Kidney capillary endothelial cell (primary cell): ENCODE measurements around the gene COL18A1.
"Not testable (repeated sequence)": the region's sequence is repeated elsewhere in the genome, so short reads cannot be mapped to it uniquely, and the experiment has no call there.

ENCODE experiments used
- DNase-seq: peaks from one replicate; pipeline ENCODE4 v3.0.0-alpha.2; 2018; ENCODE audit warnings: low spot score

COL18A1 gene

DNA sequence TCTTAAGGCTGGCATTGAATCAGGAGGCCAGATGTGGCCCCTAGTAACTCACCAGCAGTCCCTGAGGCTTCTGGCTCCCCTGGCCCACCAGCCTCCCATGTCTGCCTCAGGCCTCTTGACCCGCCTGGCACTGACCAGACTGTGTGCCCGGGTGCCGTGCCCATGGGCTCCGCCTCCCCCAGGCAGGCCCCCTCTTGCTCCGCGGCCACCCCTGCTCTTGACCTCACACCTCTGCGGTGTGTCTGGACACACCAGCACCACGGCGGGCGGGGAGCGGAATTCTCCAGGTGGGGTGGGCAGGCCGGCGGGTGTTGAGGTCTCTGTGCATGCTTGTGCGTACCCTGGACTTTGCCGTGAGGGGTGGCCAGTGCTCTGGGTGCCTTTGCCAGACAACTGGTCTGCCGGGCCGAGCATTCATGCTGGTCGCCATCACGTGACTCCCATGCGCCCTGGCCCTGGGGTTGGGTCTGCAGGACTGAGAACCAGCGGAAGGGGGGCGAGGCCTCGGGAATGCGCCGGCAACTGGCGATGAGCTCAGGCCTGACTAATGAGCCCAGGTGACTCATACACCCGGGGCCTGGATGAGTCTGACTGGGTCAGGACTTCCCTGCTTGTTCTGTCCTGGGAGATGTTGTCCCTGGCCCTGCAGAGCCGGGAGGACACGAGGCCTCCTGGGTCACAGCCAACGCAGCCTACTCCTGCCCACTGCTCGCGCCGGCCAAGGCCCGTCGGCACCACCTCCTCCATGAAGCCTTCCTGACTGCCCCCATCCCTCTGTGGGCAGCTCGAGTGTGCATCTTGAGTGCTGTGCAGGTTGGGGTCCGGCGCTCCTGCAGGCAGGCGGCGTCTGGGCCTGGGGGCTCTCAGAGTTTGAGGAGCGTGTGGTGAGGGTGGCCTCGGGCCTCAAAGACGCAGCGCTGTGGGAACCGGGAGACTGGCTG is 22.6 kb downstream of the COL18A1 start:
- DNase-seq = peak; percentile 92

- DNase-seq = no peak
These were observed 23.6 kb downstream of the COL18A1 start for GRCh38 chr21:45428534-45428933.

DNA sequence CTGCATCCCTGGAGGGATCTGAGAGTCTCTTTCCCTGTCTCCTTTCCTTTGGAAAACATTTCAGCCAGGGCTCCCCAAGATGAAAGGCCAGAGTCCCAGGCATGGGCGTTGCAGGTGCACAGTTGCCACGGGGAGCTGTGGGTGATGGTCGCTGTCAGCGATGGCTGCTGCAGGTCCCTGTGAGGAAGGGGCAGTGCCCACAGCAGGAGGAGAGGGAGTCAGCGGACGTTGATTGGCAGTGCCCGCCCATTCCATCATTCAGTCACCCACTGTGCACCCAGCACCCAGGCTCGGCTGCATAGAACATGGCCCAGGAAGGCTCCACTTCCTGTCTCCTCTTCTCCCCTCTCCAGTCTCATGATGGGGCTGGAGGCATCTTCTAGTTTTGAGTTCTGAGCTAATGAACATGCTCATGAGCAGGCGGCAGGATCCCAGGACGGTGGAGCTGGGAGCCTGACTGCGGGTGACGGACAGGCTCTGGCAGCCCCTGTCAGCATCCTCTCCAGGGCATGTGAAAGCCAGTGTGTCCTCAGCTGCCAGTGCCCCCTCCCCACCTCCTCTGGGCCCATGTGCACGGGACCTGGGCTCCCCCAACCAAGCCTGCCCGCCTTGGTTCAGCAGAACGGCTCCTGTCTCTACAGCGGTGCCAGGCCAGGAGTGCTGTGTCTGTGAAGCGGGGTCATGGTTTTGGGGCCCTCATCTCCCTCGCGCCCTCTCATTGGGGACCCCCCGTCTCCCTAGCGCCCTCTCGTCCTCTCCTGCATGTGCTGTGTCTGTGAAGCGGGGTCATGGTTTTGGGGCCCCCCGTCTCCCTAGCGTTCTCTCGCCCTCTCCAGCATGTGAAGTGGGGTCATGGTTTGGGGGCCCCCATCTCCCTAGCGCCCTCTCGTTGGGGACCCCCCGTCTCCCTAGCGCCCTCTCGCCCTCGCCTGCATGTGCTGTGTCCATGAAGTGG is 24.5 kb downstream of the COL18A1 start:
- DNase-seq = no peak

DNA sequence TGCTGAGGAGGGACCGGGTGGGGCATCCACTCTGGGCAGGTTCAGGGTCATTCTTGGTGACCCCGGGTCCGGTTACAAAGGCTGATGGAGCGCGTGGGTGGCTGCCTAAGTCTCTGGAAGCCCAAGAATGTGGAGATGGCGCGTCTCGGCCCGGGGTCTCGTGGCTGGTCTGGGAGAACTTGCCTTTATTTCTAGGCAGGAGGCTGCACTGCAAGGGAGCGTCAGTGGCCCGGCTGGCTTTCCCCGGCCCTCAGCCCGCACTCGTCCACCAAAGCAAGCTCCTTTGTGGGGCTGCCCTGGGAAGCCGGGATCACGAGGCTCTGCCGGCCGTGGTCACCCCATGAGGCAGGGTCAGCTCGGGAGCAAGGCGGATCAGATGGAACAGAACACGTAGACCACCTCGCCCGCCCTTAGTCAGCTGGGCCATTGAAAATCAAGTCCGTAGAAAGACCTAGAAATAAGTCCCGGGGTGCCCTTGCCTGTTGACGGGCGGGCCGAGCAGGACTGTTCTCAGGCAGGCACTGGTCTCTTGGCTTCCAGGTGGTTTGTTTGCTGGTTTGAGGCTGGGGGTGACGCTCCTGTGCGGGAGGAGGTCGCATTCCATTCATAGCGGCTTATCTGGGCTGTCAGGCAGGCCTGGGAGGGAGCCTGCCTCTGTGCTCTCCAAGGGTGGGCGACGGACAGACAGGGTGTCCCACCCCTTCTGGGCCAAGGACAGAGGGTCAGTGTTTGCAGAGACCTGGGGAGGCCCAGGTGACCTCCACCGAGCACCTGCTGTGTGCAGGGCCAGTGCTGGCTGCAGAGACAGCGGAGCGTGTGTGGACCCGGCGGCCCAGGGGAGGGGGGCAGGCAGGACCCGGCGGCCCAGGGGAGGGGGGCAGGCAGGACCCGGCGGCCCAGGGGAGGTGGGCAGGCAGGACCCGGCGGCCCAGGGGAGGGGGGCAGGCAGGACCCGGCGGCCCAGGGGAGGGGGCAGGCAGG is 25.8 kb downstream of the COL18A1 start:
- no peak for DNase-seq

DNA sequence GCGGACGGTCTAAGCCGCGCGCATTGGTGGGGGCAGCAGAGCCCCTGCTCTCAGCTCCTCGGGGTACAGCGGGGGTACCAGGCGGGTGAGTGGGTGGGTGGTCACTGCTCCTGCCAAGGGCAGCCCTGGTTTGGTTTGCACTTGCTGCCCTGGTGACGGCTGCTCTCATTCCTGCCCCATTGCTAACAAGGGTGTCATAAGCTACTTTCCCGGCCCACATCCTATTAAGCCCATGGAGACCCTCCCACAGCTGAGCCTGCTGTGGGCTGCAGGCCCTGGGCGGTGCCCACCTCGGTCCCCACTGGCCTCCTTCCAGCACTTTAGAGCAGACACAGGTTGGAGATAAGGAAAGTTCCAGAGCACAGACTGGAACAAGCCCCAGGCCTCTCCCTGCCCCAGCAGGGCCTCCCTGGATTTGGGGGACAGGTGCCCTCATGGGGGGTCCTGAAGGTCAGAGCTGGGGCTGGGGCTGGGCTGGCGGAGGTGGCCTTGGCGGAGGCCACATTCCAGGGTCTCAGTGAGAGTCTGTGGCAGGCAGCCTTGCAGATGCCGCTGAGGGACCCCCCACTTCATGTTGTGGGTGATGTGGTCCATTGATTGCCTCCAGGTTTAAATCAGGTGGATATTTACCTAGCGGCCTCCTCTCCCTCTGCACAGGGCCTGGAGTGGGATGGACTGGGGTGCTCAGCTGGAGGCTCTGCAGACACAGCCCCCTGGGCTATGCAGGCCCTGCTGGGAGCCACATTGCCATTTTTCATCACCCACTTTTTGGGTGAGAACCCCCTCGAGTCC is 27.0 kb downstream of the COL18A1 start:
- DNase-seq = no peak

DNA sequence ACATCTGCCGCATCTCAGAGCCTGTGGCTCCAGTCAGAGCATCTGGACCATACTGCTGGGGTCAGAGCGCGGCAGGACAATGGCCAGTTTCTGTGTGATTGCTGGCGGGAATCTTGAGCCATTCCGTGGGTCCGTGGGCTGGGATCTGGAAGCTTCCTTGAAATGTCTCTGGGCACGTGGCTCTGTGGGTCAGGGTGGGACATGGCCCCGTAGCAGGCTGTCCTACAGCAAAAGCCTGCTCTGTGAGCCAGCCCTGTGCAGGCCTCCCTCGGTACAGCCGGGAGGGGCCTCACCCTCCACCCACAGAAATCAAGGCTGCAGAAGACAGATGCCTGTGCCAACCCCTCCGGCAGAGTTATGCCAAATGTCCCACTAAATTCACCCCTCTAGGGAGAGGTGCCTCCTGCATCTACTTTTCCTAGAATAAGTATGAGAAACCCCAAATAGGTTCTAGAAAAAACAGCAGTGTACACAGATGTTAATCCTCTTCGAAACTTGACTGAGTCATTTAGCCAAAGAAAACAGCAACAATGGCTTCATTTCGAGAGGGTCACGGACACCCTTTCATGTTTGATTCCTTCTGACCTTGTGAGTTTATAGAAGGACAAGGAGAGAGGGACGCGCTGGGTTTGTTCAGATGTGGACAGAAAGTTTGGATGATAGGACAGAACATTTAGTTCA is 27.8 kb downstream of the COL18A1 start:
- no peak for DNase-seq

DNA sequence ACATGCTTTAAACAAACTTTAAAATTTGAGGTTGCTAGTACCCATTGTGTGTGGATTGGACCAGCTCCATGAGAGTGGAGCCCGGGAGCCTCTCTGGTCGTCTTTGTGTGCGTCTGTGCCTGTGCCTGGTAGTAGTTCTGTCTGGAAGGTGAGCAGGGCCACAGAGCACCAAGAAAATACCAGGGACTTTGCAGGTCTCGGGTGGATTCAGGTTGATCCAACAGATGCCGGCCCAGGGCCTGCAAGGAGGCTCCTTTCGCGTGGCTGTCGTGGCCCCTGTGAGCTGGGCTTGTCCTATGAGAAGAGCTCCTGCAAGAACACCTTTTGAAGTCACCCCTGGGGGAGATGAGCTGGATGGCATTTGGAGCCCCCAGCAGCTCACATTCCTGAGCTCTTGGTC is 28.3 kb downstream of the COL18A1 start:
- no peak for DNase-seq

DNA sequence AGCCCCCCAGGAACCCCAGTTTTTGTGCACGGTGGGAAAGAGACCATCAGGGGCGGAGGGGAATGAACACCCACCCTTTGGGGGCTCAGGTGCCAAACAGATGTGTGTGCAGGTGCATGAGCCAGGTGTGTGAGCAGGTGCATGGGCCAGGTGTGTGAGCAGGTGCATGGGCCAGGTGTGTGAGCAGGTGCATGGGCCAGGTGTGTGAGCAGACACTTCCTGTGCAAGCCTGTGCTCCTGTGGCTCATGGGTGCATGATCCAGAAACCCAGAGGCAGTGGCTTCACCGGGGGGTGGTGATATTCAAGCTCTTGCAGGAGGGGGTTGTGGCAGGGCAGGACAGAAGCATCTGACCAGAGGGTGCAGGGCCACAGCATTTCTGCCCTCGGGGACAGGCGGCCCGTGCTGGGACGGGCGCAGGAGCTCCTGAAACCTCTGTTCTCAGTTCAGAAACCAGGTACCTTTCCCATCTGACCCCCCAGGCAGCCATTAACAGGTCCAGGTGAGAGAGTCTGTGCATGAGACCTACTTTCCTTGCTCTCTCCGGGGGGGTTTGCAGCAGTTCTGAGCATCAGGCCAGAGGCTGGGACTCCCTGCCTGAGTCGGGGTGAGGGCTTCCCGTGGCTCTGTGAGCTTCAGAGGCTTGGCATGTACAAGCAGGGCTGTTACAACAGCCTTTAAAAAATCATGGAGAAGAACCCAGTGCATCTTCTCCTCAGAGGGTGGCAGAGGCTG is 29.1 kb downstream of the COL18A1 start:
- DNase-seq = no peak

GRCh38 chr21:45434645-45435217 is 29.8 kb downstream of the COL18A1 start:
- no peak for DNase-seq

DNA sequence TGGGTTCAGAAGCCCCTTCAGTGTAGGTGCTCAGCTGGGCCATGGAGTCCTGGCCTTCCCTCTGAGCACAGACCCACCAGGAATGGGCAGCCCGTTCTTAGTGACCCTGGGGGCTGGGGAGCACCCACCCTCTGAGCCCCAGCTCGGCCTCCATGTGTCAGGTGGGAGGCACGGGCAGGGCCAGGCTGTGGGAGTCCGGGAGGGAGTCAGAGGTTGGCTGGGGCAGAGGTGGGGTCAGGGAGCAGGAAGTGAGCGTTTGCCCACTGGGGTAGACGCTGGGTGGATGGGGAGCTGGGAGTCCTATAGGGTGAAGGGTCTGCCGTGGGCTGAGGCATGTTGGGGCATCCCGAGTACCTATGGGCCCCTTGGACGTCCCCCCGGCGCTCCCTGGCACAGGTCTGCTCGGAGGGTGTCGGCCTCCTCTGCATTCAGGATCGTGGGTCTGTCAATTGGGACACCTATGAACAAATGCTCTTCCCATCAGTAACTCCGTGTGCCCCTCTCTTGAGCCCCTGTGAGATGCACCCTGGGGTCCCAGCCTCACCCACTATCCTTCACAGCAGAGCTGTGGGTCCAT is 30.5 kb downstream of the COL18A1 start:
- no peak for DNase-seq

GRCh38 chr21:45436351-45437065 is 31.5 kb downstream of the COL18A1 start:
- DNase-seq = no peak

DNA sequence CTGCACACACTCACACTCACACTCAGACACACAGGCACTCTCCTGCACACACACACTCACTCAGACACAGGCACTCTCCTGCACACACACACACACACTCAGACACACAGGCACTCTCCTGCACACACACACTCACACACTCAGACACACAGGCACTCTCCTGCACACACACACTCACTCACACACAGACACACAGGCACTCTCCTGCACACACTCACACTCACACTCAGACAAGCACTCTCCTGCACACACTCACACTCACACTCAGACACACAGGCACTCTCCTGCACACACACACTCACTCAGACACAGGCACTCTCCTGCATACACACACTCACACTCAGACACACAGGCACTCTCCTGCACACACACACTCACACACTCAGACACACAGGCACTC is 32.9 kb downstream of the COL18A1 start:
- not testable (repeated sequence) for DNase-seq

GRCh38 chr21:45438391-45439145 is 33.6 kb downstream of the COL18A1 start:
- no peak for DNase-seq

DNA sequence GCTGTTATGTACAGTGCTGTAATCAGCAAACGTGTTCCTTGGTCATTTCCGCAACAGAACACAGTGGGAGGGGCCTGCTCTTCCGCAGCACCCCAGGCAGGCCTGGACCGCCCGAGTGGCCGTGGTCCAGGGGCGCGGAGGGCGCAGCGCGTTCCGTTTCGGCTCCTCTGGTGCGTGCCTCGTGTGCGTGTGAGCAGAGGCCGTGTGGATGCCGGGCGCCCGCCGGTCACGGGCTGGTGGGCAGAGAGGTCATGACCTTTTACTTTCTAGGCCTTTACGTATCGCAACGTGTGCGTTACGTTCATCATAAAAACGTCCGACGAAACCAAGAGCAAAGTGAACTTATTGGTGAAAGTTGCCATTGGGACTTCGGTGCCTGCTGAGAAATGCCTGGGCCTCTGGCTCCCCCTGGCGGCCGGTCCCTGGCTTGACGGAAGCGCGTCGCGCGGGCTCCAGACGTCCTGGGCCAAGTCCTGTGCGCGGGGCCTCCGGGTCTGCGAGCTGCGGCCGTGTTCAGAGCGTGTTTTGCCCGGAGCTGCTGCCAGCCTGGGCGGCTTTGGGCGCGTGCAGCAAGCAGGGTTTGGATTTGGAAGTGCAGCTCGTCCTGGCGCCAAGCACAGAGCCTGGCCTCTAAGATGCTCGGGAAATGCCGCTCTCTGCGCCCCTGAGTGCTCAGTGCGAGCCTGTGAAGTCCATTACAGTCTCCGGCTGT is 34.4 kb downstream of the COL18A1 start:
- DNase-seq = peak; percentile 92

DNA sequence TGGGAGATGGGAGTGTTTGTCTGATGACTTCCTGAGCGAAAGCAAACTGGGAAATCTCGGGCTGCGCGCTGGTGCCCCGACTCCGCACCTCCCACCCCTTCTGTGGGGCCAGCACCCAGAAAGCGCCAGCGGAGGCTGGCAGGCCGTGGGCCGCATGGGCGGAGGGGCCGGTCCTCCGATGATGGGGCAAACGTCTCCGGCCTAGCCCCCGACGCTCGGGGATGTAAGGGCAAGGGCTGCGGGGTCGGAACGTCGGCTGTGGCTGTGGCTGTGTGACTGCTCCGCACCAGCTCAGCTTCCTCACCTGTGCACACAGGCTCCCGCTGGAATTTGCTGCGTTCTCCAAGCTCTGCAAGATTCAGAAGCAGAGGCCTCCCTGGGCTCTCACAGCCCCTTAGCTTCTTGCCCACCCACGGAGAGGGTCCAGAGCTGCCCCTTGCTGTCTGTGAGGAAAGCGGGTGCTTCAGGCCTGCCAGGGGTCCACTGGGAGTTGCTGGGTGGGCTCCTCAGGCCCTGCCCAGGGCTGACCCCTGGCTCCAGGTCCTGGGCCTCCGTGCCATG is 35.0 kb downstream of the COL18A1 start:
- no peak for DNase-seq

DNA sequence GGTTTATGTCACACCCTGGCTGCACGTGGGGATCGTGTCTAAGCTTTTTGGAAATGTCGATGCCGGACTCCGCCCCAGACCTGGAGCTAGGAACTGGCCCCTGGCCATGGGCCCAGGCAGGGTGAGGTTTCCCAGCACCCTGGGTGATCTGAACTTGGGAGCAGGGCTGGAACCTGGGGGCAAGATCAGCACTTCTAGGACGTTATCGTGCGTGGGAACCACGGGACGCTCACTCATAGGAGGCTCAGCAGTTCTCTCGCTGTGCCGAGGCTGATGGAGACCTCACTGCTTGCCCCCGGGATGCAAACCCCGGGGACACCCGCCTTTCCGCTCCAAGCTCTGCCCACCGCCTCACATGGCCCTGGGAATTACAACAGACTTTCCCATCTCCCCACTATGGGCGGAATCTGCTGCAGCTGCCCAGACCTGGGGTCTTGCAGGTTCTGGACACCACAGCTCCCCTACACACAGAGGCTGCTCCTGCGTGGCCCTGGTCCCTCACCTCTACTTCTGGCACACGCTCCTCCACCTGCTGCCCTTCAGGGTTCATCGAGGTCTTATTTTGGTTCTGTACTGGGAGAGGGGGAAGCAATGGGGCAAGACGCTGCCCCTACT is 35.9 kb downstream of the COL18A1 start:
- no peak for DNase-seq
